CD4-positive, alpha-beta T cell treated with Interleukin-4 for 1 hour (primary cell): Measurements from ENCODE around the gene IGSF21.

ENCODE experiments used
- DNase-seq, 2 donors: peaks; one replicate each; pipeline ENCODE4 v3.0.0-alpha.2; 2020 to 2022

IGSF21 gene

GRCh38 chr1:18120638-18121037 is 13.0 kb downstream of the IGSF21 start:
- no peak for DNase-seq

- DNase-seq = no peak
Observed at GRCh38 chr1:18121072-18121820, 13.6 kb downstream of the IGSF21 start.

GRCh38 chr1:18123467-18123992 is 15.9 kb downstream of the IGSF21 start:
- DNase-seq = no peak

DNA sequence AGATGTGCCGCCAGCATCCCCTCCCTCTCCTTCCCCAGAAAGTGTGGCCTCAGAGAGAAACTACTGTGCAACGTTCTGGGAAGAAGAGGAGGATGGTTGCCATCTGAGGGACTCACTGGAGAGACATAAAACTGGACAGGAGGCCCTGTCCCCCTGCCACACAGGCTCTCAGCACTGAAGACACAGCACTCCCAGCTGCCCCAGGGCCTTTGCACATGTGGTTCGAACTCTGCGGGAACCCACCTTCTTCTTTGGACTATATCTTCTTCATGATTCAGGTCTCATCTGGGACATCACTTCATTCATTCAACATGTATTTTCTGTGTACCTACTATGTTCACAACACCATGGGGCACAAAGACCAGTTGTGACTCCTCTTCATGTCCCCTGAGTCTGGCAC is 17.4 kb downstream of the IGSF21 start:
- no peak for DNase-seq

DNA sequence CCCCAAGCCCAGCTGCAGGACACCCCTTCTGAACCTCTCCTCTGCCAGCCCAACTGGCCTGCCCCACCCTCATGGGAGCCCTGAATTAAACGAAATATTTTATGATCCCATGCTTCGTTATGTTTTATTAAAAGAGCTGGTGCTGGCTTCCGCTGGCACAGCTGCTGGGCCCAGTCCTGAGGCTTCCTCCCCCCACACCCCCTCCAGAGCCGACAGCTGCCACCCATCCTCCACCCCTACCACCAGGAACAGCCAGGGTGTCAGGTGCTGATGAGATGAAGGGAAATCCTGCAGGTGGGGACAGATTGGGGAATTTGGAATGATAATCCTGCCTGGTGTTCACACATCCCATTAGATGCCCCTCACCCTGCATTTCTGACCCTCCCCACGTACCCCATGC is 19.0 kb downstream of the IGSF21 start:
- DNase-seq = no peak

DNA sequence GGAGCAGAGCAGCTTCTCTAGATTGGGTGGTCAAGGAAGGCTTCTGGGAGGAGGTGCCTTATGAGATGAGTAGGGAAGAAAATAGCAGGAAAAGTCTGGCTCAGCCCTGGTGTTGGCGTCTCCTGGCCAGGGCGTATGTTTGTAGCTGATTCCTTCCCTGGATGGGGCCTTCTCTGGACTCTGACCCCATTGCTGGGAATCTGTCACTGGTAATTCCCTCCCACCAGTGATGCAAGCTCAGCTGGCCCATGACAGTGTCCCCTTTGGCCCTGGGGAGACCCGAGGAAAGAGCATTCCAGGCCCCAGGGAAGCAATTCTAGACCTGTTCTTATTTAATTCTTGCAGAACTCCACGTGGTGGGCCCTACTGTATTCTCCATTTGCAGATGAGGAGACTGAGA is 20.7 kb downstream of the IGSF21 start:
- DNase-seq = no peak

- DNase-seq = no peak
Observed at GRCh38 chr1:18130356-18130755, 22.8 kb downstream of the IGSF21 start.

DNA sequence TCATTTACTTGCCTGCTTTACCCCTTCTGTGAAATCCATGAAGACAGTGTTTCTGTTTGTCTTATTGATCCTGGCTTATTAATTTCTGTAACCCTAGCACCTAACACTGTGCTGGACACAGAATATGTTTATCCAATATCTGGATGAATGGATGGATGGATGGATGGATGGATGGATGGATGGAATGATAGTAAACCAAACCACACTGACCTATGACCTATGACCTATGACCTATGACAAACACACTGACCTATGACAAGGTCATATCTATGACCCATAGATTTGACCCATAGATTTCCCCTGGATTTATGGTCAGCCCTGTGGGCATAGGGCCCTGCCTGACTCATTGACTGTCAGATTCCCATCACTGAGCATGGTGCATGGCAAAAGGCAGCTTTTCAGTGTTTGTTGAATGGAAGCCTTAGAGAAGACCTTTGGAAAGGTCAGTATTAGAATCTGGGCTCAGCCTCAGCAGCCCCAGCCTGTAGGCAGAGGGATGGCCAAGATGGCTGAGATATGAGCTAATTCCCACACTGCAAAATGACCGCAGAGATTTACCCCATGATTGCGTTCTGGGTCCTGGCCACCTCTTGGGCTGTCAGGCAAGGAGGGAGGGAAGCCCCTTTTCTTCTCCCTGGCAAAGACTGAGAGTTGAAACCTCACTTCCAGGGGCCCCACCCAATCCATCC is 24.6 kb downstream of the IGSF21 start:
- no peak for DNase-seq

DNA sequence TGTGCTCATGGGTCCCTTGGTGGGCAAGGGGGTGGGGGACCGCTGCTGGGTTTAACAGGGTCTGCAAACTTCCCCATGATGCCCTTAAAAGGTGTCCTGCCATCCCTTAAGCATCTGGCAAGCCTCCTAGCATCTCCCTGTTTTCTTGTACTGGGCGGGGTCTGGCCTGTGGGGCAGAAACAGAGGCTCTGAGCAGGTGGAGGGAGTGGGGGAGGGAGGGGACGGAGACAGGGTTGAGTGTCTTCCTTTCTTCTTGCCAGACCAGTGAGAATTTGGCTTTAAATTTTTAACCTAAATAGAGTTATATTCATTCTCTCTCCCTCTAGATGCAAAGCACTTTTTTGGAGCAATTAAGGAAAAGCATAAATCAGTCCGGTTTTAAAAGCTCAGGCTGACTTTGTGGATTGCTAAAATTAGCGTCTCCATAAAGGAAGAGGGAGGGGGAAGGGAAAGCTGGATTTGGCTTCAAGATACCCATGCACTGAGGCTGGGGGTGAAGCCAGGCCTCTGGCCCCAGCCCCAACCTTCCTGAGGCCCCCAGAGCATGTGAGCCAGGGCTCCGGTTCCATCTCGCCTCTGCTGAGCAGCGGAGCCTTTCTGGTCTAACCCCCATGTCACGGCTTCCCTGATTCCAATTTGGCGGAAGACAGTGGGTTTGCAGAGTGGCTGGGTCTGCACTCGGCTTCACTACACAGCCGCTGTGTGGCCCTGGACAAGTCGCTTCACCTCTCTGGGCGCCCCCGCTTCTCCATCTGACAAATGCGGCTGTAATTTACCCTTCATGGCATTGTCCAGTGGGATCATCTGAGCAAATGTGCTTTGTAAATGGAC is 25.3 kb downstream of the IGSF21 start:
- no peak for DNase-seq

GRCh38 chr1:18134324-18135046 is 26.9 kb downstream of the IGSF21 start:
- no peak for DNase-seq

DNA sequence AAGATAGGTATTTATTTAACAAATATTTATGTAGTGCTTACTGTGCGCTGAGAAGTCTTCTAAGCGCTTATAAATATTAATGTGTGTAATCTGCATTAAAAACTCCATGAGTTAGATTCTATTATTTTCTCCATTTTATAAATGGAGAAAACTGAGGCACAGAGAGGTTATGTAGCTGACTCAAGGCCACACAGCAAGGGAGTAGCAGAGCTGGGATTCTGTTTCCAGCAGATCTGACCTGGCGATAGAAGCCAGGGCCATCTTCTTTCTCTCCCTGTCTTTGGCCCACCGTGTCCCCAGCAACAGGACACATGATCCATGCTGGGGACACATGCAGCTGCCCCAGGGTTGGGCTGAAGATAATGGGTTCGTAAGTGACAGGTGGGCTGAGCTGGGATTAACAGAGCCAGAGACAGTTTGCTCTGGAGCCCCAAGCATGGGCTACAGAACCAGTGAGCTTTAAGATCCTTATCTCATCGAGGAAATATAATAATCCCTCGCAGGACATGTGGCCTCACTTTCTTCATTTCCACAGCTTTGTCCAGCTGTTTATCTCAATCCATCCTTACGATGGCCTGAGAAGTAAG is 30.3 kb downstream of the IGSF21 start:
- DNase-seq = no peak

GRCh38 chr1:18139198-18139981 is 31.8 kb downstream of the IGSF21 start:
- no peak for DNase-seq

DNA sequence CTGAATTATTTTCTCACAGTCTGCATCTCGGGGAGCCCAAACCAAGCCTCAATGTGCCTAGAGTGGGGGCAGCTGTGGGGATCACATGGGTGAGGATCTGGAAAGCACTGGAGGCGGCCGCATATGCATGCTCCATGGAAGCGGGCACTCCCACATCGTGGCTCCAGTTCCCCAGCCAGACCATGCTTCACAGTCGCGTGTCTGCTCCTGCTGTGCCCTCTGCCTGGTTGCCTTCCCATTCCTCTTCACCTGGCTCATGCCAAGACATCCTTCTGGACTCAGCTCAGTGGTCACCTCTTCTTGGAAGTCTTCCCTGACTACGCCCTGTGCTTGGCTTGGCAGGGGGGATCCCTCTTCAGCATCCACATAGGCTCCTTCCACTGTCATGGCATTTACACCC is 32.8 kb downstream of the IGSF21 start:
- no peak for DNase-seq

GRCh38 chr1:18141661-18142060 is 34.1 kb downstream of the IGSF21 start:
- DNase-seq = no peak

DNA sequence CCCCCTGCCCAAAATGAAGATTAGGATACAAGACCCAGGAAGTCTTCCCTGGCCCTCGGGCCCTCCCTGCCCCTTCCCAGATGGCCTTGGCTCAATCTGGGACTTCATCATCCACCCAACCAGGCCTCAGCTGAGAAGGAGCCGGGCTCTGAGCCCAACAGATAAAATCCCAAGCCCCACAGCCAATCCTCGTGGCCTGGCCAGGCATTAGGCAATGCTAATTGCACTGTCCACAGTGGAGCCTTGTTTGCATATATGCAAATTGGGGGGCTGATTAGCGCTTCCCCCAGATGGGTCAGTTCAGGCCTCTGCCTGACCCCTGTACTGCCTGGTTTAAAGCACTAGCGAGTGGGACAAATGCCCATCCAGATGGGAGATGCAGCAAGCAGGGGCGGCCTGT is 34.9 kb downstream of the IGSF21 start:
- DNase-seq = no peak

DNA sequence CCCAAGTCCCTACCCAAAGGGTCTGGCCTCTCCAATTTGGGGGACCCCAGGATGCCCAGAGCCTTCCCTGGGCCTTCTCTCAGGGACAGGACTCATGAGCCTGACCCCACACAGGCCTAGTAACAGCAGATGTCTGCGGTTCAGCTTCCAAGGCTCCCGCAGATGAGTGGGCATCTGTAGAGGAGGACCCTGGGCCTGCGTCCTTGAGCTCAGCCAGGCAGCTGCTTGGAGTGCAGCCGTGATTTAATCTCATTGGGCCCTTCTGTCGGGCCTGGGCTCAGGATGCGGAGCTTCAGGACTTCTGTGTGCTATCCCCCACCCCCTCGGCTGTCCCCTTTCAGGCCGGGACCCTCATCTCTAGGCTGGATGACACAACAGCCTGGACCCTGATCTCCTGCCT is 35.4 kb downstream of the IGSF21 start:
- no peak for DNase-seq

DNA sequence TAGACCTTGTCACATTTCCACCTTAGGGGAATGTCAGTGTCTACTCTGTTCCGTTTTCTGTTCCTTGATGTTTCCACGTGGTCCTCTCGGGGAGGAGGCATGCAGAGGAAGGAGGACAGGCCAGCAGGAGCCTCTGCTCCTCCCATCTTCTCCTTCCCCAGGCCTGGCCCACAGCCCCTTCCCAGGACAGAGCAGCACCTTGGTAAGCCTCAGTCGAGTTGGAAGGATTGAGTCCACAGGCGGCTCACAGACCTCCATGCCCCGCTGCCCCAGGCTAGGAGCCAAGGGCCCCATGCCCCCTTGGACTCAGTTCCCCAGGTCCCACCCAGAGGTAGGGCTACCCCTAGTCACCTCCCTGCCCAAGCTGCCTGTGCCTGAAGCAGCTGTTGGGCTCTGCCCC is 36.5 kb downstream of the IGSF21 start:
- no peak for DNase-seq

DNA sequence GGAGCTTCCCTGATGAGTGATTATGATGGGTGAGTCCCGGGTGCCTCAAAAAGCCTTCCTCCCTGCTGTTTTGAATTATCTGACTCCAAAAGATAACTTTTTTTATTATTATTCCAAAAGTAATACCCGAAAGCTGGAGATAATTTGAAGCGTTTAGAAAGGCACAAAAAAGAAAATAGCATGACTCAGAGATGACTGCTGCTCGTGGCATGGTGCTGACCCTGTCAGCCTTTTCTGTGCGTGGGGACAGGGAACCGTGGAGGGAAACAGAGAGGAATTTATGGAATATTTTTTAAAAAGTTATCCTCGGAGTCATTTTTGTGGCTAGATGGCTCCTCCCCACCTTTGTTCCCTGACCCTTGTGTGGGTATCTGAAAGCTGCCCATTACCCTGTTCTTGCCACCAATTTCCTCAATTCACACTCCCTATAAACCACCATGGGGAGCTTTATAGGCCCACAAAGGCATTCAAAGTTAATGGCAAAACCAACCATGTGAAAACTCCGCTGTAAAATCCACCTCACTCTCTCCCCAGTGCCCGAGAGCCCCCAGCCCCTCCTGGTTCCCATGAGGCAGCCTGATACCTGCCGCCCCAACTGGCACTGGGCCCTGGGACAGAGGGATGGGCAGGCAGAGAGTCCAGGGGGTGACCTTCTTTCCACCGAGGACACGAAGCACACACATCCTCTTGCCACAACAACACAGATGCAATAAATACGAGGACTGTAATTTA is 37.5 kb downstream of the IGSF21 start:
- no peak for DNase-seq

- DNase-seq = no peak
Observed at GRCh38 chr1:18145851-18146618, 38.4 kb downstream of the IGSF21 start.

DNA sequence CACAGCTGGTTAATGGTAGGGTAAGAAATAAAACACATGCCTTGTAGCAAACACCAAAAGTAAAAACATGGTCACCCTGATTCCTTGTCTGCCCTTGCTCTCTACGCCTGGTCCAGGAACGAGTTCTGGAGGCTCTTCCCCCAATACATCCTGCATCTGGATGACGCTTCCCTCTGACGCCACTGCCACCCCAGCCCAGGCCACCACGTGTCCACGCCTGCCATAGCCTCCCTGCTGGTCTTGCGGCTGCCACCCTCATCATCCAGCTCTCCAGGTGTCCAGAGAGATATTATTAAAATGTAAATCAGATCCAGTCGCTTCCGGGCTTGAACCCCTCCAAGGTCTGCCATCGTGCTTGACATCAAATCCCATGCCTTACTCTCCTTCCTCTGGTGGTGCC is 39.3 kb downstream of the IGSF21 start:
- no peak for DNase-seq
